GM12875 (cell line): ENCODE measurements around the gene DSCAML1.

Source experiments
- H3K4me3 ChIP-seq: one replicate; pipeline ENCODE4 v1.5.1; 2011; ENCODE audit warnings: low read depth, low read length, control low read depth
- TF ChIP-seq, protein P1 (sequence below): IDR thresholded peaks from 2 replicates; pipeline ENCODE4 v1.5.1; 2011; ENCODE audit warnings: low read depth, mild to moderate bottlenecking, control low read depth, inconsistent platforms, low read length, moderate library complexity, borderline replicate concordance; ENCODE audit not compliant: insufficient read depth

The DSCAML1 gene

DNA sequence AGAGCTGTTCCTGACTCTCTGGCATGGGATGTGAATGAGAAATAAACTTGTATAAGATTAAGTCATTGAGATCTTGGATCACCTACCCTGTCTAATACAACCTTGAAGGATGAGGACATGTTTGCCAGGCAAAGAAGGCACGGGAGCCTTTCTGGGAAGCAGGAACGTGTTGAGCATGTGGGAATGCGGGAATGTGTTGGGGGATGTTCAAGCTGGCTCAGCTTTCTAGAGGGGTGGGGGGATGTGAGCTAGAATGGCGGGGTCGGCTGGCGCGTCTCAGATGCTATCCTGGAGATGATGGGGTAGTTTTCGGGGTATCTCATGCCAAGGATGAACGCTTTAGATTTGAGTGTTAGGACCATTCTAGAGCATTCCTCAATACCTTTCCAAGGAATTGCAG, 227.1 kb downstream of the DSCAML1 start:
- no peak overlapping the region for H3K4me3 ChIP-seq
- TF ChIP-seq, protein P1, sequence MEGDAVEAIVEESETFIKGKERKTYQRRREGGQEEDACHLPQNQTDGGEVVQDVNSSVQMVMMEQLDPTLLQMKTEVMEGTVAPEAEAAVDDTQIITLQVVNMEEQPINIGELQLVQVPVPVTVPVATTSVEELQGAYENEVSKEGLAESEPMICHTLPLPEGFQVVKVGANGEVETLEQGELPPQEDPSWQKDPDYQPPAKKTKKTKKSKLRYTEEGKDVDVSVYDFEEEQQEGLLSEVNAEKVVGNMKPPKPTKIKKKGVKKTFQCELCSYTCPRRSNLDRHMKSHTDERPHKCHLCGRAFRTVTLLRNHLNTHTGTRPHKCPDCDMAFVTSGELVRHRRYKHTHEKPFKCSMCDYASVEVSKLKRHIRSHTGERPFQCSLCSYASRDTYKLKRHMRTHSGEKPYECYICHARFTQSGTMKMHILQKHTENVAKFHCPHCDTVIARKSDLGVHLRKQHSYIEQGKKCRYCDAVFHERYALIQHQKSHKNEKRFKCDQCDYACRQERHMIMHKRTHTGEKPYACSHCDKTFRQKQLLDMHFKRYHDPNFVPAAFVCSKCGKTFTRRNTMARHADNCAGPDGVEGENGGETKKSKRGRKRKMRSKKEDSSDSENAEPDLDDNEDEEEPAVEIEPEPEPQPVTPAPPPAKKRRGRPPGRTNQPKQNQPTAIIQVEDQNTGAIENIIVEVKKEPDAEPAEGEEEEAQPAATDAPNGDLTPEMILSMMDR, result no peak

DNA sequence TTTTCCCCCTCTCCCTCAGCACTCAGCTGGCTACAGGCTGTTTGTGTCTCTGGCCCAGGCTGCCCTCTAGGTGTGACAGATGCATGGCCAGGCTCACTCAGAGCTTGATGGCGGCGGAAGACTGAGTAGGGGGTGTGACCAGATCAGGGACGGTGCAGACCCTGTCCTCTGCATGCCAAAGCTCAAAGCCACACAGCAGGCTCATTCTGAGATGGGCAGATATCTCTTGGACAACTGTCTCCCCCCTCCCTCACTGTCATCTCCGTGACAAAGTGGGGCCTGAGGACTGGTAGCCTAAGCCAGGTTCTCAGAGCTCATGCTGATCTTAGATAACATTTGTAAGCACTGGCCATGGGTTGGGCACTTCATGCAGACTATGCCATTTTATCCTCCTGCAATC, 231.3 kb downstream of the DSCAML1 start:
- H3K4me3 ChIP-seq, result no peak overlapping the region
- TF ChIP-seq, protein P1, result no peak

DNA sequence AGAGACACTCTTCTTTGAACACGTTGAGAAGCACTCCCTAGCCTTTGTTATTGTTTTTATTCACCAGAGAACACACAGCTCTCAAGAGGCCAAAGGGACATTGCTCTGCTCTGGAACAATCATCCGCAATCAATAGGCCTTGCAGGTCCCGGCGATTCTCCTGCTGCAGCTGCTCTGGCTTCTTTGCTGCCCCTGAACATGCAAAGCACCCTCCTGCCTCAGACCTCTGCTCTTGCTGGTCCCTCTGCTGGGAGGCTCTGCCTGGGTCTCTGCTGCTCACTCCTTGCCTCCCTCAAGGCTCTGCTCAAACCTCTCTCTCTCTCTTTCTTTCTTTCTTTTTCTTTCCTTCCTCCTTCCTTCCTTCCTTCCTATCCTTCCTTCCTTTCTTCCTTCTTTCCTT, 232.7 kb downstream of the DSCAML1 start:
- no peak overlapping the region for H3K4me3 ChIP-seq
- TF ChIP-seq, protein P1, result no peak

DNA sequence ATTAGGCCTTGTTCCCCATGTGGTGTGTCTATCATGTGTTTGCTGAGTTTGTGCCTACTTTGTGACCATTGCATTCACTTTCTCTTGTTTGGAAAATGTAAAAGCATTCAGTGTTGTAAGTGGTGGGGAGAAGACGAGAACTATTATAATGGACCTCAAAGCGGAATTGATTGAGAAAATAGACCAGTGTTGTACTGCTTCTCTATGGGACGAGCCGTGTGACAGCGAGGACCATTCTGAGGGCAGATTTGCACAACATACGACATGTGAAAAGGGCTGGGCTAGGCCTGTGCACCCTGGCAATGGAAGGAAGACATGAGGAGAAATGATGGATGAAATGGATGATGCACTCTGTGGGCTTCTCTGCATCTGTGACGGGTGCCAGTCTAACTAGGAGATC, 233.5 kb downstream of the DSCAML1 start:
- H3K4me3 ChIP-seq, result no peak overlapping the region
- TF ChIP-seq, protein P1, result no peak

DNA sequence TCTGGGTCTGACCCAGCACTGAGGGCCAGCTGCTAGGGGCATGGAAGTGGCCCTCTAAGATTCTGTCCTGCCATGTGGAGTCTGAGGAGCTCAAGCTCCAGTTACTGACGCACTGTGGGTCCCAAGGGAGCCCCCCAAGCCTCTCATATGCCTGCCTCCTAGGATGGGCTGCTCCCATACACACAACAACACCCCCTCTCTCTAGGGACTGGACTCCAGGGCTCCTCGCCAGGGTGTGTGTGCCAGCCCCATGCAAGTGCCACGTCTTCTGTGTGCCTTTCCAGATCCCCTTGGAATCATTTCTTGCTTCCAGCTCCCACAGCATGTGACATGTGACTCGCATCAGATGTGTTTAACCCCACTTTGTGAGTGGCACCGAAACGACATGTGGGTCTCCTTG, 234.9 kb downstream of the DSCAML1 start:
- TF ChIP-seq, protein P1, result no peak
- H3K4me3 ChIP-seq, result no peak overlapping the region

DNA sequence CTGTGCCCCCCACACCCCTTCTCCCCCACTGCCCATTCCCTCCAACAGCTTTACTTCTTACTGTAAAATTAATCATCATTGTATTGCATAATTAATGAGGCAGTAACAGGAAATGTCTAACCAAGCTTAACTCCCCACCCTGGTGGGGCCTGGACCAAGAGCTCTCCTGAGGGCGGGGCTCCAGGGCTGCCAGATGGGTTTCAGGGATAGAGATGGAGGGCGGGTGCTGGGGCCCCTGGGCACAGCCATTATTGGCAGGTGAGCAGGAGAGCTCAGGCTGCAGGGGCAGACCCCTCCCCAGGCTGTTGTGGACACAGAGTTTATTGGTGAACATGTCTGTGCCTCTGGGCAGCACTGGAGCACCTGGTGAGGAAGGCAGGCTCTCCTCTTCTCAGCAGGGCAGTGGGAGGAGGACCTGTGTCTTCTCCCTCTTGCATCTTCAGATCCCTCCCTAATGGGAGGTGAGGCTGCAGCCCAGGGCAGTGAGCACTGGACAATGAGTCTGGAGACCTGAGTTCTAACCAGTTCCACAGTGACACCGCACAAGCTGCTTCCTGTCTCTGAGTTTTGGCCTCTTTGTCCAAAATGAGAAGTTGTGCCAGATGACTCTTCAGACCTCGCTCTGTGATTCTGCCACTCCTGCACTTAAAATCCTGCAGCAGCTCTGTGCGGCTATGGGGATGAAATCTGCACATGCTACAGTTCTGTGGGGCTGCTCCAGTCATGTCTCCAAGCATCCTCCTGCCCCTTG, 236.1 kb downstream of the DSCAML1 start:
- H3K4me3 ChIP-seq, result no peak overlapping the region
- TF ChIP-seq, protein P1, result no peak

DNA sequence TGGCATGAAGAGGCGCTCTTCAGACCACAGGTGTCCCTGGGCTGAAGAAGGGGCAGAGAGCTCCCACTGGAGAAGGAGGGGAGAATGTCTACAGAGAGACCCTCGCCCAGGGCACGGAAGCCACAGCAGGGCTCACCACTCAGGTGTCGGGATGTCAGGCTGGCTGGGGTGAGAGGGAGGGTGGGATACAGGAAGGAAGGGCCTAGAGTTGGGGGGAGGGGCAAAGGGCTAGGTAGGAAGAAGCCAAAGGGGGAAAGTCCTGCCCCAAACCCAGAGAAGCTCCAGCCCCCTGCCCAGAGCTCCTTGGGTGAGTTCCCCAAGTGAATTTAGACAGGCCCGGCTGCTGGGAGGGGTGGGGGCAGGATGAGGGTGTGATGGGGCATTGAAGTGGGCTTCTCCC, 237.3 kb downstream of the DSCAML1 start:
- H3K4me3 ChIP-seq, result no peak overlapping the region

More for the DNA sequence above, 237.3 kb downstream of the DSCAML1 start:
- TF ChIP-seq, protein P1, result no peak
